Fibroblast of lung (primary cell): Measurements from ENCODE around the gene CSGALNACT2.

Experiments
- EZH2 ChIP-seq: IDR thresholded peaks from 2 replicates; pipeline ENCODE4 v1.5.1; 2012; ENCODE audit warnings: low read length, control low read depth, mild to moderate bottlenecking; ENCODE audit errors: missing control alignments
- TF ChIP-seq, protein P1 (sequence below), 2 donors: IDR thresholded peaks in 1 of 2; conservative IDR thresholded peaks in 1 of 2; 1 replicate in 1 of 2; 2 replicates in 1 of 2; pipeline ENCODE4 v1.5.1; 2011 to 2012; ENCODE audit warnings: low read length in 2 of 2, control low read depth in 1 of 2, inconsistent platforms in 1 of 2, low read depth in 1 of 2, mild to moderate bottlenecking in 1 of 2

DNA sequence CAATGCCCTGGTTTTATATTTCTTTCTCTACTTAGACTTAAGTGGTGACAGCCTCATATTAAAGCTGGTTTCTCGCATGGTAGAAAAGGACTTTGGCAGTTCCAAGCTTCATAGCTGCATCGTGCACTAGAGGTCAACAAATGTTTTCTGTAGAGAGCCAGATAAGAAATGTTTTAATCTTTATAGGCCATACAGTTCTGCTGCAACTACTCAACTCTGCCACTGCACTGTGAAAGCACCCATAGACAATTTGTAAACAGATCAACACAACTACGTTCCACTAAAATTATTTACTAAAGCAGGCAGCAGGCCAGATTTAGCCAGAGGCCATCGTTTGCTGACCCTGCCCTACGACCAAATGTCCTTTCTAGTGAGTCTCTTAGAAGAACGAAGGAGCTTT is 36.7 kb downstream of the CSGALNACT2 start:
- TF ChIP-seq, protein P1, sequence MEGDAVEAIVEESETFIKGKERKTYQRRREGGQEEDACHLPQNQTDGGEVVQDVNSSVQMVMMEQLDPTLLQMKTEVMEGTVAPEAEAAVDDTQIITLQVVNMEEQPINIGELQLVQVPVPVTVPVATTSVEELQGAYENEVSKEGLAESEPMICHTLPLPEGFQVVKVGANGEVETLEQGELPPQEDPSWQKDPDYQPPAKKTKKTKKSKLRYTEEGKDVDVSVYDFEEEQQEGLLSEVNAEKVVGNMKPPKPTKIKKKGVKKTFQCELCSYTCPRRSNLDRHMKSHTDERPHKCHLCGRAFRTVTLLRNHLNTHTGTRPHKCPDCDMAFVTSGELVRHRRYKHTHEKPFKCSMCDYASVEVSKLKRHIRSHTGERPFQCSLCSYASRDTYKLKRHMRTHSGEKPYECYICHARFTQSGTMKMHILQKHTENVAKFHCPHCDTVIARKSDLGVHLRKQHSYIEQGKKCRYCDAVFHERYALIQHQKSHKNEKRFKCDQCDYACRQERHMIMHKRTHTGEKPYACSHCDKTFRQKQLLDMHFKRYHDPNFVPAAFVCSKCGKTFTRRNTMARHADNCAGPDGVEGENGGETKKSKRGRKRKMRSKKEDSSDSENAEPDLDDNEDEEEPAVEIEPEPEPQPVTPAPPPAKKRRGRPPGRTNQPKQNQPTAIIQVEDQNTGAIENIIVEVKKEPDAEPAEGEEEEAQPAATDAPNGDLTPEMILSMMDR (conservative IDR thresholded peaks at IDR 0.05 in 1 of 2, IDR thresholded peaks at IDR 0.05 in 1 of 2; ENCODE audit: low read depth in 1 of 2, low read length in 2 of 2): no peak
- TF ChIP-seq EZH2: no peak
